T-helper 17 cell (primary cell): Measurements from ENCODE around the gene NWD2. TPM values are rescaled to one million over a fixed set of nuclear protein-coding genes. Genes with fewer than 3 reads are reported as not detected.

ENCODE experiments used
- ATAC-seq: fragments of 150-1000 bp; cut with Tn5 transposase; 2 replicates; pipeline ENCODE4 v1.10.0; 2021; ENCODE audit warnings: mild to moderate bottlenecking, moderate library complexity
- DNase-seq, 3 donors: peaks; one replicate each; pipeline versions ENCODE4 v3.0.0 to v3.0.0-alpha.2; 2020 to 2021
- H3K9me3 ChIP-seq: one replicate; pipeline ENCODE4 v1.7.0; 2013; ENCODE audit warnings: low read length, mild to moderate bottlenecking; ENCODE audit not compliant: control insufficient read depth, poor library complexity, severe bottlenecking
- H3K27ac Mint-ChIP-seq: one replicate; pipeline ENCODE4 v1.8.0; 2022; ENCODE audit warnings: mild to moderate bottlenecking, moderate library complexity, mixed read lengths
- H3K27me3 Mint-ChIP-seq: one replicate; pipeline ENCODE4 v1.8.0; 2022; ENCODE audit warnings: mixed read lengths
- H3K36me3 Mint-ChIP-seq: one replicate; pipeline ENCODE4 v1.8.0; 2022; ENCODE audit warnings: low read depth, mixed read lengths
- H3K4me1 Mint-ChIP-seq: one replicate; pipeline ENCODE4 v1.8.0; 2022; ENCODE audit warnings: mild to moderate bottlenecking, mixed read lengths
- H3K4me3 Mint-ChIP-seq: one replicate; pipeline ENCODE4 v1.8.0; 2022; ENCODE audit warnings: mild to moderate bottlenecking, moderate library complexity, mixed read lengths
- total RNA-seq, 4 donors: library from RNA in 2 of 4; stranded (reverse) in 2 of 4; gene quantifications; one replicate each; pipeline ENCODE4 v1.2.3 and lab custom pipeline; 2022 to 2026

NWD2 gene
- total RNA-seq, 2 donors from 2014 or later: not detected

GRCh38 chr4:37453999-37454800 lies 209.7 kb downstream of the NWD2 start:
- peak overlapping the region; percentile 41 for H3K4me3 Mint-ChIP-seq
- H3K9me3 ChIP-seq: no peaks in the 10 kb centered on the region
- ATAC-seq (no peak), DNase-seq (no peak)
- peaks cover 2% of the 10 kb centered on the region for H3K36me3 Mint-ChIP-seq
- H3K4me1 Mint-ChIP-seq: peaks cover 10% of the 10 kb centered on the region
- H3K27ac Mint-ChIP-seq: no peak overlapping the region
- peaks cover 67% of the 10 kb centered on the region for H3K27me3 Mint-ChIP-seq

GRCh38 chr4:37455301-37456131 lies 211.0 kb downstream of the NWD2 start:
- Mint-ChIP-seq H3K4me1 (peaks cover 10% of the 10 kb centered on the region), H3K27me3 (peaks cover 55% of the 10 kb centered on the region), H3K36me3 (peaks cover 2% of the 10 kb centered on the region), H3K4me3 (no peak overlapping the region), H3K27ac (no peak overlapping the region)
- DNase-seq (no peak), ATAC-seq (no peak)
- H3K9me3 ChIP-seq: no peaks in the 10 kb centered on the region

DNA sequence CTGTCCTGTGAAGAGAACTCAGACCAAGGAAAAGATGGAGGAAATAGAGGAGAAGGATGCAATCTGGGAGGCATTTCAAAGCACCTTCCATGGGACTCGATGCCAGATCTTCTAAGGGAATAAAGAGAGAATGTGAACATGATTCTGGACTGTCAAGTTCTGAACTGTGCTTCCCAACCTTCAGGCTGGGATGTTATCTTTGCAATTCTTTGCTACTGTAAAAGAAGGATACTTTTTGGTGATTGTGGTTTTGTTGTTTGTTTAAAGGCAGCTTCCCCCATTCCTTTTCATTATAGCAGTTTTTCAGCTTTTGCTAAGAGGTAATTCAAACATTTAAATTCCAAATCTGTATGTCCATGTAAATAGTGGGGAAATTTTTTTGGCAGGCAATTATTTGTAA lies 217.3 kb downstream of the NWD2 start:
- H3K27me3 Mint-ChIP-seq: peaks cover 29% of the 10 kb centered on the region
- H3K4me3 Mint-ChIP-seq: no peak overlapping the region
- H3K4me1 Mint-ChIP-seq: peaks cover 2% of the 10 kb centered on the region
- DNase-seq (no peak), ATAC-seq (no peak)
- no peaks in the 10 kb centered on the region for H3K9me3 ChIP-seq
- no peaks in the 10 kb centered on the region for H3K36me3 Mint-ChIP-seq
- H3K27ac Mint-ChIP-seq: no peak overlapping the region

DNA sequence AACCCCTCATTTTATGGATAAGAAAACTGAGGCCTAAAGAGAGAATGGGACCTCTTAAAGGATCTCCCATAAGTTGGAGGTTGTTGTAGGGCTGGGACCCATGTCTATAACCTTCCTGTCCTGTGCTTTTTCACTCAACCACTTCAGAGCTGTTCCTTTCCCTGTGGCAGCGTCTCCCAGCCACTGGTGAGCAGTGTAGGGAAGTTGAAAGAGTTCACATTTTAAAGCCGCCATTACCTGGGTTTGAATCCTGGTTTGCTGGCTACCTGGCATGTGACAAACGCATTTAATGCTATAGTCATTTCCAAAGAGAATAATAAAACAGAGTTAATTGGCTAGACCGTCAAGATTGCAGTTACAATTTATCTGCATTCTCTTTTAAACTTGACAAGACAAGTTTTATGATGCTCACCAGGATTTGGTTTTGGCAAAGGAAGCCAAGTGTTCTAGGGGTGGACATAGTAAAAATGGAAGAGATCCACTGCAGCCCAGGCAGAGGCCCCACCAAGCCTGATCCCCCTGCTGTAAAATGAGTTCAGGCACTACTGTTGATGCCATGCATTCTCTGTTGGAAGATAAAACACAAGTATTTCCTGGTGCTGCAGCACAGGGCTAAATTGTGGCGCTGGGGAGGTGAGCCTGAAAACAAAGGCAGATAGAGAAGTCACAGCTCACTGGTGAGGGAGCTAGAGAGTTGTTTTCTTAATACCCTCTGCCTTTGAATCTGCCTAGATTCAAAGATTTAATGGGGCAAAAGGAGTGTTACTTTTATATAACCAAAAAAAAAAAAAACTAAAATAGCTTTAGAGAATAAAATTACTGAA lies 218.7 kb downstream of the NWD2 start:
- ATAC-seq (no peak), DNase-seq (no peak)
- H3K27ac Mint-ChIP-seq: no peak overlapping the region
- peaks cover 22% of the 10 kb centered on the region for H3K27me3 Mint-ChIP-seq
- H3K9me3 ChIP-seq: no peaks in the 10 kb centered on the region
- peaks cover 2% of the 10 kb centered on the region for H3K4me1 Mint-ChIP-seq
- no peak overlapping the region for H3K4me3 Mint-ChIP-seq
- H3K36me3 Mint-ChIP-seq: no peaks in the 10 kb centered on the region

- DNase-seq: no peak
- peaks cover 2% of the 10 kb centered on the region for H3K4me1 Mint-ChIP-seq
- H3K36me3 Mint-ChIP-seq: no peaks in the 10 kb centered on the region
- no peak for ATAC-seq
- H3K4me3 Mint-ChIP-seq: no peak overlapping the region
- H3K27me3 Mint-ChIP-seq: peaks cover 26% of the 10 kb centered on the region
- H3K27ac Mint-ChIP-seq: no peak overlapping the region
- no peaks in the 10 kb centered on the region for H3K9me3 ChIP-seq
These were observed 220.0 kb downstream of the NWD2 start for GRCh38 chr4:37464373-37465128.

DNA sequence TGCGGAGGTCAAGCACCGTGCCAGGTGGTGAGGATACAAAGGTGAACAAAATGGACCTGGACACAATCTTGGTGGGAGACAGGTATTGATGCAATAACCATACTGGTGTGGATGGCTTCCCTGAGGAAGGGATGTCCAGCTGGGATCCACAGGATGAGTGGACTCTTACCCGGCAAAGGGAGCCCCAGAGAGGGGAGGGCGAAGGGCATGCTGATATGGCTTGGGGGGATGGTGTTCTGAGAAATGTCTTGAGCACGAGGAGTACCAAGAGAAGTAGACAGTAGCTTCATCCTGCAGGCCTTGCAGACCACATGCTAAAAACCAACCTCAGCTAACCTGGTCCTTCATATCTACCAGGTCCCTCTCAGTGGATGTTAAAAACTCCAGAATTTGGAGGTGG lies 220.8 kb downstream of the NWD2 start:
- no peaks in the 10 kb centered on the region for H3K9me3 ChIP-seq
- no peak overlapping the region for H3K4me3 Mint-ChIP-seq
- H3K27ac Mint-ChIP-seq: no peak overlapping the region
- DNase-seq (no peak), ATAC-seq (no peak)
- H3K36me3 Mint-ChIP-seq: no peaks in the 10 kb centered on the region
- H3K27me3 Mint-ChIP-seq: peaks cover 32% of the 10 kb centered on the region
- H3K4me1 Mint-ChIP-seq: peaks cover 2% of the 10 kb centered on the region

- no peaks in the 10 kb centered on the region for H3K36me3 Mint-ChIP-seq
- H3K27ac Mint-ChIP-seq: no peak overlapping the region
- DNase-seq (no peak), ATAC-seq (no peak)
- no peak overlapping the region for H3K4me3 Mint-ChIP-seq
- H3K4me1 Mint-ChIP-seq: peaks cover 2% of the 10 kb centered on the region
- peaks cover 32% of the 10 kb centered on the region for H3K27me3 Mint-ChIP-seq
- no peaks in the 10 kb centered on the region for H3K9me3 ChIP-seq
These were observed 221.3 kb downstream of the NWD2 start for GRCh38 chr4:37465845-37466244.

DNA sequence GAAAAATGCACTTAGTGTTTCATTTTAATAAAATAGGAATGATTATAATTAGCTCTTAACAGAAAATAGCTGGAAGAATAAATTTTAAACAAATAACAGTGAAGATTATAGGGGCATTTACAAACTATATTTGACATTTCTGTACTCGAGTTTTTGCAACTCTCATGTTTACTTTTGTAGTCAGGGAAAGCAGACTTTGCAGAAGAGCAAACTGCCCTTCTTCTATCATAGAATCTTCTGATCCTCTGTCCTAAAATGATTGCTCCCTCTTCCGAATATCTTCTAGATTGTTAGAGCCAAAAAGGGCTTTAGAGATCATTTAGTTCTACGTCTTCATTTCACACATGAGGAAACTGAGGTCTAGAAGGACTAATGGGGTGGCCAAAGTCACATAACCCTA lies 222.7 kb downstream of the NWD2 start:
- peaks cover 2% of the 10 kb centered on the region for H3K4me1 Mint-ChIP-seq

GRCh38 chr4:37467824-37468223 lies 223.3 kb downstream of the NWD2 start:
- ATAC-seq (no peak), DNase-seq (no peak)
- peaks cover 21% of the 10 kb centered on the region for H3K27me3 Mint-ChIP-seq
- H3K9me3 ChIP-seq: no peaks in the 10 kb centered on the region
- no peak overlapping the region for H3K4me3 Mint-ChIP-seq
- peaks cover 2% of the 10 kb centered on the region for H3K4me1 Mint-ChIP-seq
- no peak overlapping the region for H3K27ac Mint-ChIP-seq
- H3K36me3 Mint-ChIP-seq: no peaks in the 10 kb centered on the region

More for the DNA sequence above, 222.7 kb downstream of the NWD2 start:
- ATAC-seq (no peak), DNase-seq (no peak)
- Mint-ChIP-seq H3K4me3 (no peak overlapping the region), H3K27ac (no peak overlapping the region), H3K36me3 (no peaks in the 10 kb centered on the region), H3K27me3 (peaks cover 25% of the 10 kb centered on the region)
- H3K9me3 ChIP-seq: no peaks in the 10 kb centered on the region

- H3K36me3 Mint-ChIP-seq: peaks cover 2% of the 10 kb centered on the region
These were observed 224.7 kb downstream of the NWD2 start for GRCh38 chr4:37469286-37469685.

DNA sequence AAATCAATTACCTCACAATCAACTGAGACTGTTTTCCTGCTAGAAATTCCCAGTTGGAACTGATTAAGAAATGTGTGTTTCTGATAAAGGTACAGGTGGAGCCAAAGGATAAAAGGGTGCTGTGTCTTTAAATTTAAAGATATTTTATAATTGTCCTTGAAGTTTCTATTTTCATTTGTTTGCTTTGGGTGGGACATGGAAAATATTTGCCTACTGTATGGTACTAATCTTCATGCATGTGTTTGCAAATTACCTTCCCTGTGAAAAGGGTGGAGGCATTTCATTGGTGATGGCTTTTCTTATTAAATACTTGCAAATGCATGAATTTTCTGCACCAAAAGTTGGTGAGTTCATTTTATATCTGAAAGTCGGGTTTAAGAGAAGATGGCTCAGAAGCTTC lies 225.7 kb downstream of the NWD2 start:
- ATAC-seq (no peak), DNase-seq (no peak)
- H3K36me3 Mint-ChIP-seq: peaks cover 2% of the 10 kb centered on the region
- H3K27ac Mint-ChIP-seq: no peak overlapping the region
- H3K27me3 Mint-ChIP-seq: peaks cover 16% of the 10 kb centered on the region
- no peaks in the 10 kb centered on the region for H3K4me1 Mint-ChIP-seq
- no peak overlapping the region for H3K4me3 Mint-ChIP-seq
- no peaks in the 10 kb centered on the region for H3K9me3 ChIP-seq

More at GRCh38 chr4:37469286-37469685, 224.7 kb downstream of the NWD2 start:
- DNase-seq: no peak
- H3K9me3 ChIP-seq: no peaks in the 10 kb centered on the region
- peaks cover 2% of the 10 kb centered on the region for H3K4me1 Mint-ChIP-seq
- H3K27me3 Mint-ChIP-seq: peaks cover 20% of the 10 kb centered on the region
- no peak overlapping the region for H3K4me3 Mint-ChIP-seq
- H3K27ac Mint-ChIP-seq: no peak overlapping the region
- ATAC-seq: no peak

GRCh38 chr4:37471093-37471492 lies 226.6 kb downstream of the NWD2 start:
- Mint-ChIP-seq H3K27ac (no peak overlapping the region), H3K27me3 (peaks cover 18% of the 10 kb centered on the region), H3K4me3 (no peak overlapping the region), H3K36me3 (peaks cover 2% of the 10 kb centered on the region), H3K4me1 (no peaks in the 10 kb centered on the region)
- DNase-seq: no peak
- no peak for ATAC-seq
- H3K9me3 ChIP-seq: no peaks in the 10 kb centered on the region
